NOMO-1 treated with dmso at 0.1 percent for 144 hours (cell line): ENCODE measurements around the gene DCLRE1B.

Experiments used
- DNase-seq: peaks from one replicate; lab custom pipeline; 2025; ENCODE audit not compliant: unreplicated experiment; lab: John Stamatoyannopoulos, UW

Gene DCLRE1B

GRCh38 chr1:113886417-113887401 lies 18.4 kb upstream of the DCLRE1B start:
- no peak for DNase-seq

- no peak for DNase-seq
Measured at GRCh38 chr1:113887402-113888175, 17.5 kb upstream of the DCLRE1B start, which contains the start of gene BCL2L15. Gene BCL2L15, minus strand, starts transcription at chr1:113887581. Its CDS starts 206 bp downstream, at chr1:113887375.

GRCh38 chr1:113890816-113891215 lies 14.3 kb upstream of the DCLRE1B start:
- DNase-seq, result no peak

DNA sequence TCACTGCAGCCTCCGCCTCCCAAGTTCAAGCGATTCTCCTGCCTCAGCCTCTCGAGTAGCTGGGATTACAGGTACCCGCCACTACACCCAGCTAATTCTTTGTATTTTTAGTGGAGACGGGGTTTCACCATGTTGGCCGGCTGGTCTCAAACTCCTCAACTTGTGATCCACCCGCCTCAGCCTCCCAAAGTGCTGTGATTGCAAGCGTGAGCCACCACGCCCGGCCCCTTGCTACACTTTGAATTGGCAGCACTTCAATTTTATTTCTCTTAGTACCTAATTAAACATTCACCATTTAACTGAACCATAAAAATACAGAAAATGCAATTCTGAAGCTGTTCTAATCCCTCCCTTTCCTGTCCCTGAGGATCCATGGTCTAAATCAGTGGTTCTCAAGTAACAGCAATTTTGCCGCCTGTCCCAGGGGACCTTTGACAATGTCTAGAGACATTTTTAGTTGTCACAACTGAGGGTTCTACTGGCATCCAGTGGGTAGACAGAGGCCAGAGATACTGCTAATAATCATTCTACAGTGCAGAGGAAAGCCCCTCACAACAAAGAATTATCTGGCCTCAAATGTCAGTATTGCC lies 13.4 kb upstream of the DCLRE1B start:
- no peak for DNase-seq

GRCh38 chr1:113893267-113893666 lies 11.9 kb upstream of the DCLRE1B start:
- DNase-seq, result no peak

GRCh38 chr1:113895098-113895497 lies 10.0 kb upstream of the DCLRE1B start:
- DNase-seq, result no peak

DNA sequence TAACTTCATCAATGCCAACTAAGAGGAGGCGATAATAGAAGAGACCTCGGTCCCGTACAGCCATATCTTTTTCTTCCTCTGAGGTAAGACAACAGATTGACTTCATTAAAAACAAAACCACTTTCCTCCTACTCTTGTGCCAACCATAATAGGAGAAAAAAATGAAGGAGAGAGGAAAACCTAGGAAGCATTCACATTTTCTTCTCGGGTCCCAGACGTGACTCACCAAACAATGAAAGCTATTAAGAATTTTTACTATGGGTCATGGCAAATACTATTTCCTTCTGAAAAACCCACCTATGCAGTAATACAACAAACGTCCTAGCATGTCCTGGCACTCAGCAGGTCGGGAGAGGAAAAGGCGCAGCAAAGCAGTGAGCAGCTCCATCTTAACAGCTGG lies 9.2 kb upstream of the DCLRE1B start:
- no peak for DNase-seq

GRCh38 chr1:113898241-113898814 lies 6.8 kb upstream of the DCLRE1B start:
- DNase-seq, result no peak

GRCh38 chr1:113899111-113899510 lies 6.0 kb upstream of the DCLRE1B start:
- no peak for DNase-seq

- no peak for DNase-seq
Measured at GRCh38 chr1:113901191-113901590, 3.9 kb upstream of the DCLRE1B start.

GRCh38 chr1:113903501-113904292 lies 1.4 kb upstream of the DCLRE1B start:
- no peak for DNase-seq

GRCh38 chr1:113904293-113904673 lies 843 bp upstream of the DCLRE1B start:
- DNase-seq, result peak; percentile 44

DNA sequence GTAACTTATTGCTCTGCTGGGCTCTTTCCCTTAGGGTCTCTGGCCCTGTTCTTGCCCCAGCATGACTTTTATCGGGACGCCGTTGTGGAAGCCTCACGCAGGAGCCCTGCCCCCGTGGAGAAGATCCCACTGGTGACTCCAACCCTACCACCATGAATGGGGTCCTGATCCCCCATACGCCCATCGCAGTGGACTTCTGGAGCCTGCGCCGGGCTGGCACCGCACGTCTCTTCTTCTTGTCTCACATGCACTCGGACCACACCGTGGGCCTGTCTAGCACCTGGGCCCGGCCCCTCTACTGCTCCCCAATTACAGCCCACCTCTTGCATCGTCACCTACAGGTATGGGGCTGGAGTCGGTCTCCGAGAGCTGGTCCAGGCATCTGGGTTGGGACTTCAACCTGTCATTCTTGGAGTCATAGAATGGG lies 322 bp downstream of the DCLRE1B start:
- no peak for DNase-seq

DNA sequence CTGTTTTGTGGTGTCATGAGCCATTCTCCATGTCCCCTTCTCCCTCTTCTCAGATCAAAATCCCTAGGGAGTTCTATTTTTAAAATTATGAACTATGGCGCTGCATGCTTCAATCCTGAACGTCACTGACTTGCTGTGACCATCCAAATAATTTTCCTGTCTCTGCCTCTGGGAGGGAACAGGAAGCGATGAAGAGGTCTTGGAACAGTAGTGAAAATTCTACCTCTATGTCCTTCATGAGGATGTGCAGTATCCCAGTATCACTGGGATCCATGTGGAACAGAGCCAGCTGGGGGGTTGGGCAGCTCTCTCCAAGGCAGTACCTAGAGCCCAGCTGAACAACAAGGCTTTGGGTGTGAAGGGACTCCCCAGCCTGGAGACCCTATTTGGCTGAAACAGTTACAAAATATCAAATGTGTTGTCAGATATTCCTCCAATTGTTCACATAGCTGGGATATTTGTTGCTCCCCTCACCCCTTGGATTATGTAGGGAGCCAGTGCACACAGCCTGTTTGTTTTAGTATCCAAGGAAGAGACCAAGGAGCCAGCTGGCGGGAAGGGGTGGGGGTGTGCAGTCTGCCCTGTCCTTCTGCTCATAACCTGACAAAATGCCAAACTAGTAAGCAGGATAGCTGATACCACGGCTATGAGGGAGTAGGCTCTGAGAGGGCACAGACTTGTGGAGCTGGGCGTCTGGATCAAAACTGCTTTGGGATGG lies 7.6 kb downstream of the DCLRE1B start:
- DNase-seq, result no peak

DNA sequence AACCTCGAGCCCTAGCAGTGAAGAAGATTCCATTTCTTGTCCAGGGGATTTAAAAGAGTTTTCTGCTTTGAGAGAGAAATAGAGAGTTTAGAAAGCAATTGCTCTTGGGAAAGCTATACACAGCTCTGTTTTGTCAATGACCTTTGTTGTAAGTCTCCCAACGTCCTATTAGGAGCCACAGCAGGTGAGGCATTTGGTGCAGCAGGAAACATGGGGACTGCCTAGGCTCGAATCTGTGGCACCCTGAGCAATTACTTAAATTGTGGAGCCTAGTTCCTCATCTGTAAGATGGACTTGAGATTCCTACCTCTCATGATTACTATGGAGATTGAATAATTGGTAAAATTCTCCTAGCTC lies 8.2 kb downstream of the DCLRE1B start:
- no peak for DNase-seq

- DNase-seq, result no peak
Measured at GRCh38 chr1:113913887-113914664, 8.9 kb downstream of the DCLRE1B start.

DNA sequence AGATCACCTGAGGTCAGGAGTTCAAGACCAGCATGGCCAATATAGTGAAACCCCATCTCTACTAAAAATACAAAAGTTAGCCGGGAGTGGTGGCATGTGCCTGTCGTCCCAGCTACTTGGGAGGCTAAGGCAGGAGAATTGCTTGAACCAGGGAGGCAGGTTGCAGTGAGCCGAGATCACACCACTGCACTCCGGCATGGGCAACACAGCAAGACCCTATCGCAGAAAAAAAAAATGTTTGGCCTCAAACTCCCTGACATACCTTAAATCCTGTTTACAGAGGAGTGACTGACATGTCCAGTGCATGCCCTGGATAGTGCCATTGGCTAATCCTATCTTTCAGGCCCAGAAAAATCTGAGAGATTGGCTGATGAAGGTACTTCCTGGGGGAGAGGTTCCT lies 11.8 kb downstream of the DCLRE1B start:
- DNase-seq, result no peak

DNA sequence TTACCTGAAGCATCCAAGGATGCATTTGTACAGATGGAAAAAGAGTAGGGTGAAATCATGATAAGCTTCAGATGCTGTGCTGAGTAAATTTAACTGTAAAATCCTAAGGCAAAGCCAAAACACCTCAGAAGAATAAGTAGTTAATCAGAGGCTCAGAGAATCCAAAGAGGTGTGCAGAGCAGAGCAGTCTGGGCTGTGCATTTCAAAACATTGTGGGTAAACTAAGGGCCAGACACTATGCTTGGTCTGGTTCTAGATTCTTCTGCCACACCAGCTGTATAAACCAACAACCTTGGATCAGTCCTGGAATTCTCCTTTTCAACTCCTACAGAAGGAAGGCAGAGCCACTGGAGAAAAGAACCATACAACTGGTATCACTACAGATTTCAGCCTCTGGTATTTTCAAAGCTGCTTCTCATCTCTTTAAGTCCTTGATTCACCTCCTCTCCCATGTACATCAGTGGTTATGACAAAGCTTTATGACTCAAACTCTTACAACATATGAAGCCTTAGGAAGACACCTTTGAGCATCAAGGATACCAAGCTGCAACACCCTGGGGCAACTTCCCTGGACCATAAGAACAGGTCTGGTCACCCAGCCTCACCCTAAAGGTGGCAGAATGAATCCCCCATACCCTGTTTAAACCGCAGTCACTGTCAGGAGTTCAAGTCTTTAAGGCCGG lies 12.4 kb downstream of the DCLRE1B start:
- DNase-seq, result no peak
